K562 (cell line): ENCODE results near the gene PRSS50. TPM values are rescaled to one million over a fixed set of nuclear protein-coding genes. Genes with fewer than 3 reads are reported as not detected.

Source experiments
- ATAC-seq: fragments of 200-7000 bp; cut with Tn5 transposase; 3 replicates; pipeline ENCODE4 v1.9.1; 2020; ENCODE audit warnings: moderate library complexity
- BruUV-seq: library from RNA; stranded (reverse); fragments of 400-500 nt; replicated peaks from 2 replicates; lab custom pipeline; 2021; lab: Mats Ljungman, UMichigan
- CTCF ChIA-PET: fragments of 300-600 bp; formaldehyde crosslinking; extraction: SDS; loops from one replicate; lab custom pipeline; 2021; ENCODE audit warnings: low intra/inter-chr PET ratio; lab: Yijun Ruan, JAX
- POLR2A ChIA-PET: fragments of 300-600, 350-650 bp; sonication (Branson Sonifier 250); formaldehyde crosslinking; extraction: SDS; loops from one replicate; lab custom pipeline; 2021; ENCODE audit warnings: antibody characterized with exemption, inconsistent platforms; lab: Yijun Ruan, JAX
- DNase-seq, 4 experiments: peaks; one replicate each; pipeline versions ENCODE4 v3.0.0 to v3.0.0-alpha.2; 2011 to 2018; ENCODE audit warnings: low spot score in 3 of 4, mixed read lengths in 3 of 4; ENCODE audit errors: extremely low read depth in 1 of 4
- FAIRE-seq: peaks from 2 replicates; lab custom pipeline; 2011; peaks lifted over from hg19 to GRCh38; lab: Jason Lieb, UNC
- H2AFZ ChIP-seq: 2 replicates; pipeline ENCODE4 v1.6.0; 2011; ENCODE audit warnings: low read depth, low read length, control low read depth, inconsistent platforms
- H3K27ac ChIP-seq: fragments of 200-600 bp; 3 replicates; pipeline ENCODE4 v1.8.0; 2011; ENCODE audit warnings: low read depth, mild to moderate bottlenecking, control low read depth, inconsistent platforms, low read length, moderate library complexity, mixed read lengths; ENCODE audit errors: extremely low read depth
- H3K27me3 ChIP-seq, 2 experiments: fragments of 300-600 bp in 1 of 2; 2 replicates in 1 of 2; 3 replicates in 1 of 2; pipeline versions ENCODE4 v1.6.0 to v1.8.0; 2011; ENCODE audit warnings: inconsistent platforms in 2 of 2, low read length in 2 of 2, mild to moderate bottlenecking in 1 of 2, mixed read lengths in 1 of 2, moderate library complexity in 1 of 2; ENCODE audit not compliant: control insufficient read depth in 2 of 2, insufficient read depth in 2 of 2
- H3K36me3 ChIP-seq: fragments of 300-600 bp; 3 replicates; pipeline ENCODE4 v1.8.0; 2011; ENCODE audit warnings: mild to moderate bottlenecking, low read length, inconsistent platforms; ENCODE audit not compliant: control insufficient read depth, insufficient read depth
- H3K4me1 ChIP-seq, 2 experiments: fragments of 200-600 bp in 1 of 2; replicated peaks in 1 of 2; 2 replicates in 1 of 2; 3 replicates in 1 of 2; pipeline versions ENCODE4 v1.5.1 to v1.8.0; 2011; ENCODE audit warnings: inconsistent platforms in 2 of 2, low read length in 2 of 2, mild to moderate bottlenecking in 1 of 2, mixed read lengths in 1 of 2, moderate library complexity in 1 of 2; ENCODE audit not compliant: control insufficient read depth in 2 of 2, insufficient read depth in 2 of 2
- H3K4me2 ChIP-seq: 2 replicates; pipeline ENCODE4 v1.6.1; 2011; ENCODE audit warnings: low read length, control low read depth, inconsistent platforms, mixed read lengths; ENCODE audit not compliant: insufficient read depth
- H3K4me3 ChIP-seq: fragments of 200-600 bp; sonication (generic), shearing (Covaris generic); 2 replicates; pipeline ENCODE4 v1.5.1; 2016; ENCODE audit warnings: control low read depth, inconsistent platforms
- H3K79me2 ChIP-seq: fragments of 200-600 bp; 3 replicates; pipeline ENCODE4 v1.8.0; 2011; ENCODE audit warnings: low read length, inconsistent platforms; ENCODE audit not compliant: control insufficient read depth, insufficient read depth
- H3K9ac ChIP-seq, 2 experiments: 2 replicates each; pipeline versions ENCODE4 v1.6.0 to v1.6.1; 2011; ENCODE audit warnings: low read depth in 2 of 2, low read length in 2 of 2, control low read depth in 1 of 2, inconsistent platforms in 1 of 2, mild to moderate bottlenecking in 1 of 2, mixed read lengths in 1 of 2; ENCODE audit not compliant: insufficient read depth in 1 of 2
- H3K9me1 ChIP-seq: one replicate; pipeline ENCODE4 v1.6.0; 2011; ENCODE audit warnings: inconsistent platforms, mild to moderate bottlenecking, low read length, moderate library complexity; ENCODE audit not compliant: control insufficient read depth, insufficient read depth
- H3K9me3 ChIP-seq: replicated peaks from 2 replicates; pipeline ENCODE4 v1.5.1; 2011; ENCODE audit warnings: low read depth, low read length, inconsistent platforms; ENCODE audit not compliant: control insufficient read depth, insufficient read depth
- H4K20me1 ChIP-seq: replicated peaks from 2 replicates; pipeline ENCODE4 v1.6.1; 2011; ENCODE audit warnings: low read length, inconsistent platforms, mixed read lengths; ENCODE audit not compliant: control insufficient read depth, insufficient read depth
- NRF1 ChIP-seq, 2 experiments: fragments of 450-650 bp; IDR thresholded peaks in 1 of 2; conservative IDR thresholded peaks in 1 of 2; 2 replicates each; pipeline ENCODE4 v1.6.1; 2014; ENCODE audit warnings: mild to moderate bottlenecking in 2 of 2
- USF1 ChIP-seq: sonication (generic); formaldehyde crosslinking; IDR thresholded peaks from 2 replicates; pipeline ENCODE4 v1.9.0; 2022; ENCODE audit warnings: mild to moderate bottlenecking, missing genetic modification reagents
- ZNF76 ChIP-seq: fragments of 250-450 bp; sonication (Bioruptor Pico); IDR thresholded peaks from 2 replicates; pipeline ENCODE4 v1.4.0; 2020; ENCODE audit warnings: mild to moderate bottlenecking, moderate library complexity, borderline replicate concordance
- WGBS: fragments of 100-300 bp; shearing (Covaris generic); methylation state at CpG from one replicate; pipeline ENCODE4 v1.1.6; 2016; ENCODE audit warnings: low coverage, mixed read lengths; ENCODE audit not compliant: insufficient coverage; ENCODE audit errors: missing lambda C conversion rate; 5-methylcytosine and 5-hydroxymethylcytosine counted together
- in situ Hi-C: fragments of 300-500 bp; cut with MboI; formaldehyde crosslinking; loops from 4 replicates; pipeline ENCODE4 v1.15.0; 2018; ENCODE audit warnings: inconsistent platforms, mixed read lengths
- intact Hi-C: fragments of 100-400 bp; cut with micrococcal nuclease; formaldehyde crosslinking; loops from 2 replicates; pipeline ENCODE4 v1.14.2; 2022
- polyA plus RNA-seq, 8 experiments: library from polyadenylated mRNA; depleted of rRNA in 4 of 8; stranded (reverse) in 5 of 8; unstranded in 3 of 8; fragments of >200 nt; fragmentation: Nextera tagmentation in 2 of 8; fragmentation: Illumina TruSeq in 1 of 8; extraction: Ambion mirVana in 2 of 8; extraction: Trizol in 1 of 8; gene quantifications; 2 replicates each; pipeline versions ENCODE4 v1.2.1 to v1.2.3, GENCODE V29; 2011 to 2014; ENCODE audit warnings: inconsistent platforms in 1 of 8, missing spikeins in 1 of 8
- total RNA-seq, 7 experiments: library from RNA; depleted of rRNA in 6 of 7; stranded (reverse); fragments of >200 nt in 6 of 7; fragmentation: Illumina TruSeq in 2 of 7; extraction: Trizol in 2 of 7; gene quantifications; 2 replicates each; pipeline versions ENCODE4 v1.2.1 to v1.2.3, GENCODE V29; 2011 to 2021; ENCODE audit warnings: low replicate concordance in 1 of 7
- TF ChIP-seq, protein P1 (sequence below): sonication (generic); formaldehyde crosslinking; IDR thresholded peaks from 2 replicates; pipeline ENCODE4 v1.8.0; 2022; ENCODE audit warnings: missing genetic modification reagents, mild to moderate bottlenecking, moderate library complexity, borderline replicate concordance

The PRSS50 gene
- total and polyA plus RNA-seq, 9 of the 15 experiments (the other 6 are each of a cell fraction or from before 2014, with no cell fraction given): 0.01 TPM; not detected in 8

- no TSS peak for BruUV-seq
- FAIRE-seq: no peak
- 10% methylated on average over 6 of the region's 6 CpGs for WGBS
- no peak overlapping the region for H3K4me3 ChIP-seq
- H3K9me1 ChIP-seq: no peaks in the 10 kb centered on the region
- no peak overlapping the region for H3K27ac ChIP-seq
- H3K36me3 ChIP-seq: no peaks in the 10 kb centered on the region
- CTCF ChIA-PET: interaction anchor here (0.6 kb wide), 2 partner anchors 26 to 188 kb away, joined by 3 to 4 read pairs; no protein-coding TSS in a partner anchor
- no peak overlapping the region for H2AFZ ChIP-seq
- TF ChIP-seq USF1 (CRISPR knock-in tag) (0 out of 2 replicates have a peak, but pooled peaks have one; percentile 15), ZNF76 (no peak), NRF1 (conservative IDR thresholded peaks at IDR 0.05 in 1 of 2, IDR thresholded peaks at IDR 0.05 in 1 of 2) (peak; percentile 89 to 91)
- TF ChIP-seq, protein P1, sequence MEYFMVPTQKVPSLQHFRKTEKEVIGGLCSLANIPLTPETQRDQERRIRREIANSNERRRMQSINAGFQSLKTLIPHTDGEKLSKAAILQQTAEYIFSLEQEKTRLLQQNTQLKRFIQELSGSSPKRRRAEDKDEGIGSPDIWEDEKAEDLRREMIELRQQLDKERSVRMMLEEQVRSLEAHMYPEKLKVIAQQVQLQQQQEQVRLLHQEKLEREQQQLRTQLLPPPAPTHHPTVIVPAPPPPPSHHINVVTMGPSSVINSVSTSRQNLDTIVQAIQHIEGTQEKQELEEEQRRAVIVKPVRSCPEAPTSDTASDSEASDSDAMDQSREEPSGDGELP (CRISPR knock-in tag): peak; percentile 35; the same call in 1 of the 2 replicates
- intact Hi-C loops: no loop called here
- H3K27me3 ChIP-seq: peaks cover 33 to 90% of the 10 kb centered on the region in 2 experiments; a peak in 4 of 5 replicates
- H3K9ac ChIP-seq: 0 out of 4 replicates have a peak overlapping the region, but pooled peaks of 1 of the 2 experiments have one; percentile 2
- H3K79me2 ChIP-seq: no peaks in the 10 kb centered on the region
- H4K20me1 ChIP-seq: peaks cover 27% of the 10 kb centered on the region
- no peaks in the 10 kb centered on the region for H3K9me3 ChIP-seq
- H3K4me2 ChIP-seq: peak overlapping the region; percentile 36; the same call in 1 of the 2 replicates
- peak in 3 of 4 experiments; percentile 21 to 40 (median 39) for DNase-seq
- ATAC-seq: peak; percentile 71
- POLR2A ChIA-PET: no interaction called here
- in situ Hi-C loops: no loop called here
- H3K4me1 ChIP-seq: peaks cover 0 to 6% of the 10 kb centered on the region in 2 experiments; a peak in 2 of 5 replicates
These were observed 40.3 kb downstream of the PRSS50 start for GRCh38 chr3:46677411-46677726.
